HG02884 (cell line): Measurements from ENCODE around the gene SMC6.
A peak's percentile ranks its signal among the peaks of the same experiment; 100 is the strongest.

Source experiments
- ATAC-seq: cut with Tn5 transposase; IDR thresholded peaks from one replicate; pipeline ENCODE4 v1.9.1; 2021; ENCODE audit warnings: mild to moderate bottlenecking, moderate library complexity; ENCODE audit not compliant: unreplicated experiment

The SMC6 gene, protein sequence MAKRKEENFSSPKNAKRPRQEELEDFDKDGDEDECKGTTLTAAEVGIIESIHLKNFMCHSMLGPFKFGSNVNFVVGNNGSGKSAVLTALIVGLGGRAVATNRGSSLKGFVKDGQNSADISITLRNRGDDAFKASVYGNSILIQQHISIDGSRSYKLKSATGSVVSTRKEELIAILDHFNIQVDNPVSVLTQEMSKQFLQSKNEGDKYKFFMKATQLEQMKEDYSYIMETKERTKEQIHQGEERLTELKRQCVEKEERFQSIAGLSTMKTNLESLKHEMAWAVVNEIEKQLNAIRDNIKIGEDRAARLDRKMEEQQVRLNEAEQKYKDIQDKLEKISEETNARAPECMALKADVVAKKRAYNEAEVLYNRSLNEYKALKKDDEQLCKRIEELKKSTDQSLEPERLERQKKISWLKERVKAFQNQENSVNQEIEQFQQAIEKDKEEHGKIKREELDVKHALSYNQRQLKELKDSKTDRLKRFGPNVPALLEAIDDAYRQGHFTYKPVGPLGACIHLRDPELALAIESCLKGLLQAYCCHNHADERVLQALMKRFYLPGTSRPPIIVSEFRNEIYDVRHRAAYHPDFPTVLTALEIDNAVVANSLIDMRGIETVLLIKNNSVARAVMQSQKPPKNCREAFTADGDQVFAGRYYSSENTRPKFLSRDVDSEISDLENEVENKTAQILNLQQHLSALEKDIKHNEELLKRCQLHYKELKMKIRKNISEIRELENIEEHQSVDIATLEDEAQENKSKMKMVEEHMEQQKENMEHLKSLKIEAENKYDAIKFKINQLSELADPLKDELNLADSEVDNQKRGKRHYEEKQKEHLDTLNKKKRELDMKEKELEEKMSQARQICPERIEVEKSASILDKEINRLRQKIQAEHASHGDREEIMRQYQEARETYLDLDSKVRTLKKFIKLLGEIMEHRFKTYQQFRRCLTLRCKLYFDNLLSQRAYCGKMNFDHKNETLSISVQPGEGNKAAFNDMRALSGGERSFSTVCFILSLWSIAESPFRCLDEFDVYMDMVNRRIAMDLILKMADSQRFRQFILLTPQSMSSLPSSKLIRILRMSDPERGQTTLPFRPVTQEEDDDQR

DNA sequence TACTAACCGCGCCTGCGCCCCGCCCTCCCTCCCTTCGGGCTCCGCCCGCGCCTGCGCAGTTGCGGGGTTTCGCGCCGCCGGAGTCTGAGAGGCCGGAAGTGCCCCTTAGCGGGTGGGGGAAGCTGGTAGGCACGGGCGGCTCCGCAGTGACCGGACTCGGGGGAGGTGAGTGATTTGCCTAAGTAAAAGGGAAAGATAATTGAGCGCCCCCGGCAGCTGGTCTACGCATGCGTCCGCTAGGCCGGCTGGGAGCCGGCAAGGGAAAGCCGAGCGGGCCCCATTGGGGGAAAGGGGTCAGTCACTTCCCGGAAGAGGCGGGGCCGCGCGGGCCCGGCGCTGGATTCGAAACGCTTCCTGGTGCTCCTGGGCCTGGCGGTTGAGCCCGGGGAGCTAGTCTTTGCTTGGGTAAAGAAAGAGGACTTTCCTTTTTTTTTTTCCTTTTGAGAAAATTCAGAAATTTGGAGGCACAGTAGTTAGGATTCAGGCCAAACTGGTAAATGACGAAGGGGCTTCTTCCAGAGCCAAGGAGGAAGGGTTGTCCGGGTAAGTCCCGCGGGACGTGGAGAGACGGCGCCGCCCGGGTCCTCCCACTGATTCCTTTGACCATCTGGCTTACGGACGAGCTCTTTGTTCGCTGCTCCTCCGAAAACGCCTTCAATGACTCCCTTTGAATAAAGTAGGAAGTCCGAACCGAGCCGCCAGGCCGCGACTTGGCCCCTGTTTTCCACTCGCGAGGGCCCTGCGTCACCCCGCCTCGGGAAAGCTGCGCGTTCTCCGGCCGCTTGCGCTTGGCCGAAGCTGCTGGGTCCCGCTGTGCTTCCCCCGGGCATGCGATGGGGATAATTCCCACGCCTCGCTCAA is at the start of gene SMC6, which contains the start of gene GEN1:
SMC6 (minus strand) TSS at position 8 of the 861 bp plus-strand sequence. CDS start 7,864 bp downstream, outside the sequence.
GEN1 (plus strand) TSS at position 336 of the 861 bp plus-strand sequence. CDS start 5,806 bp downstream, outside the sequence.
- peak; percentile 53 for ATAC-seq

GRCh38 chr2:17800693-17801458 is 47.3 kb upstream of the SMC6 start:
- no peak for ATAC-seq

- no peak for ATAC-seq
Observed at GRCh38 chr2:17800219-17800618, 46.6 kb upstream of the SMC6 start.

- no peak for ATAC-seq
Observed at GRCh38 chr2:17799301-17800120, 45.9 kb upstream of the SMC6 start.

DNA sequence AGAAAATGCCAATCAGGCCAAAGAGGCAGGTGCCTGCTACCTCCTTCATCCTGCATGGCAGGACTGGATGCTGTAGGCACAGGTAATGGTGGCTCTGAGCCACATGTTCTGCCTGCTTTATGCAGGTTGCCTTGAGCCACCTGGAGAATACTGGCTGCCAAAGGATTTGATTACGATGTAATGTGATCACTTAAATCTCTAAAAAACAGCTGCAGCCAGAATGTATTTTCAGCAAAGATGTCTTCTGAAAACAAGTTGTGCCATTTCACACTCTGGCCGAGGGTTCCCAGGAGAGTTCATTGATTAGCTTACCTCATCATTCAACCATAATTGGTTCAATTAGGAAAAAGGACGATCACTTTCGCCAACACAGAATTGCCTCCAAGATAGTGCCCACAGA is 44.7 kb upstream of the SMC6 start:
- ATAC-seq: no peak

DNA sequence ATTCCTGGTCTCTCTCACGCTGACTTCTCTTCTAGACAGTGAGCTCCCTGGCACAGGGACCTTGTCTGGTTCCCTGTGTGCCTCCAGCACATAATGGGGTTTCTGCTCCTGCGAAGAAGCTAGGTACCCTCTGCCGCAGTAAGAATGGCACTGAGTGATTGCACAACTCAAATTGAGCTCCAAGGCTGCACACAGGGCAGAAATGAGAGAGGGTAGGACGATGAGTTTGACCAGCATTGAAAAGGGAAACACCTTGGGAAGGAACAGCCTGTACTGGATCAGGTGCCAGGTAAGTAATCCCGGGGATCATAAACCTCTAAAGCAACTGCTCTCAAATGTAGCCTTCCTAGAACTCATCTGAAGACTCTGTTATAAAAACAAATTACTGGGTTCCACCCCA is 41.7 kb upstream of the SMC6 start:
- no peak for ATAC-seq

GRCh38 chr2:17793803-17794354 is 40.3 kb upstream of the SMC6 start:
- peak; percentile 26 for ATAC-seq

GRCh38 chr2:17793296-17793695 is 39.7 kb upstream of the SMC6 start:
- peak; percentile 13 for ATAC-seq

DNA sequence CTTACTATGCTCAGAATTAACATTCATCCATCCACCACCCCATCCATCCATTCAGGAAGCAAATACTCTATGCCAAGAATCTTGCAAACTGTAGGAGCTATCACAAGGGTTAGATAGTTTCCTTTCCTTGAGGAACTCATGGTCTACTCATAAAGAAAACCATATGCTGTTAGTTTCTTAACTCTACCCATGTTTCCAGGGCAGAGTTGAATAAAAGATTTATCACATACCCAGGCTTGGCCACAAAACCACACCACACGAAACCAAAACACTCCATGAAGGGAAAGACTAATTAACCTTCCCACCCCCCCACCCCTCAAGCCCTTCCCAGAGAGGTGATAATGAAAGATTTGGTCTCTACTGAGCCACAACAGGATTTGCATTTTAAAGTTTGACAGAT is 38.9 kb upstream of the SMC6 start:
- ATAC-seq: peak; percentile 33

DNA sequence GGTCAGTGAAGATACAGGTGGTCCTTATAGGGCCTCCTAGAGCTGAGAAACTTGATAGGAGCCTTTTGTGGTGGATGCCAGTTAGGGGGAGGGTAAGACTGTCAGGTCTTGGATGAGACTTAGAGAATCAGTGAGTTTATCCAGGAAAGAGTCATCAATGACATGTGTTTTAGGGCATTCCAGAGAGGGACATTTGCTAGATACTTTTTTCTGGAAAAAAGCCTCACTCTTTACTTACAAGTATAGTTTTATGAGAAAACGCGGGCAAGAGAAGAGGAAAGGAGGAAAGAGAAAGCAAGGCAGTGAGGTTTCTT is 38.2 kb upstream of the SMC6 start:
- ATAC-seq: no peak

DNA sequence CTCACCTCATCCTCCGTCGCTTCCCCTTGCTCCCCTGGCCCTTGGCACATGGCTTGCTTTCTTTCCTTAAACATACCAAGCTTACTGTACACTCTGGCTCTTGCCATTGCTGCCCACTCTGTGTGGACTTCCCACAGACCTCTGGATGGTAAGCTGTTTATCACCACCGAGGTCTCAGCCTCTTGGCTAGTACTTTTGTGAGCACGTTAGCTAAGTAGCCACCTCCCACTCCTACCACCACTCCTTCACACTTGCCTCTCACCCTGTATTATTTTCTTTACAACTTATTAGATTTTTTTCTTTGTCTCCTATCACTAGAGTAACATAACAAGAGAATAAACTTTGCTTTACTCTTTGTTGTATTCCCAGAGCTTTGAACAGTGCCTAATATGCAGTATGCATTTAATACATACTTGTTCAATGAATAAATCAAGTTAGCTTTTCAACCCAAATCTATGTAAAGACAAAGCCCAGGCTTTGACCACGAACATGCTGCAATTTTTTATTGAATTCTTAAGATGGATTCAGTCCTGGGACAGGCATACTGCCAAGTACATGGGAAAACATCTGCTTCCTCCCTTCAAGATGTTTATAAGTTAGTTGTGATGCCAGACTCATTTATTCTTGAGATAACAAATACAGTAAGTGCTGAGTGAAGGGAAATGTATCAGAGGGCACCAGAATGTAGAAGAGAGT is 37.7 kb upstream of the SMC6 start:
- ATAC-seq: no peak

DNA sequence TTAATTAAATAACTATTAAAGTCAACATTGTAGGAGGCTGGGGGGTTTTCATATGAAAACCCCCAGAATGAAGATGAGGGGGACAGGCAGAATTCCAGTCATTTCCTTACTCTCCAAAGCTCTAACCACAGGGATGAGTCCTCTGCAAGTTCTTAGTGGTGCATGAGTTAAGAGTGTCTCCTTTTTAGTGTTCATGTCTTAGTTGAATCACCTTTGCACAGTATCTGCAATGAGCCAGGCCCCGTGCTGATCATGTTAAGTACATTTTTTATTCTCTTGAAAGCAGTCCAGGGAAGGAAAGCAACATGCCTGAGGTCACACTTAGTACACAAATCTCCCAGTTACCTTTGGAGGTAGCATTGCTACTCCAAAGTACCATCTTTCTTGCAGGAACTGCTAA is 36.9 kb upstream of the SMC6 start:
- ATAC-seq: no peak

DNA sequence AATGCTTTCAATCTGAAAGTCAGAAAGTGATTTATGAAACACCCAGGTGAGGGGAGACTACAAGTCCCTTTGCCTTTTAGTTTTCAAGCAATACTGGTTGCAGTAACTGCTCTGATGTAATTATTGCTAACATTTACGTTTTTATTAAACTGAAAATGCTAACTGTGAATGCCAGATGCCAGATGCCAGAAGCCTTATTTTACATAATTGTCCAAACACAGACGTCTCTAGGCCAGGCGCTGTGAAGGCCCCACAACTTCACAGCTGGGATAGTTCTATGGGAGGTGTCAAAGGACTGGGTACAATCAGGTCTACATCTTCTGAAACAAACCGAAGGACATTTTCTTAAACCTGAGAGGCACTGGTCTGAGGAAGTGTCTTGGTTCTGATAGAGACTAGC is 35.2 kb upstream of the SMC6 start:
- no peak for ATAC-seq

GRCh38 chr2:17786727-17787126 is 33.1 kb upstream of the SMC6 start:
- no peak for ATAC-seq

DNA sequence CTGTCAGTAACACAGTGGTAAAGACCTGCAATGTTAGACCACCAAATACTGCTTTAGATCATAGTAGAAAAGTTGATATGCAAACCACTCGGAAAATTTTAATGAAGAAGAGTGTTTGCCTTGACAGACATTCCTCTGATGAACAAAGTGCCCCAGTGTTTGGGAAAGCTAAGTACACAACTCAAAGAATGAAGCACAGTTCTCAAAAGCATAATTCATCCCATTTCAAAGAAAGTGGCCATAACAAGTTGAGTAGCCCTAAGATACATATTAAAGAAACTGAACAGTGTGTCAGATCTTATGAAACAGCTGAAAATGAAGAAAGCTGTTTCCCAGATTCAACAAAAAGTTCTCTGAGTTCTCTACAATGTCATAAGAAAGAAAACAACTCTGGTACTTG is 27.9 kb upstream of the SMC6 start:
- ATAC-seq: no peak

DNA sequence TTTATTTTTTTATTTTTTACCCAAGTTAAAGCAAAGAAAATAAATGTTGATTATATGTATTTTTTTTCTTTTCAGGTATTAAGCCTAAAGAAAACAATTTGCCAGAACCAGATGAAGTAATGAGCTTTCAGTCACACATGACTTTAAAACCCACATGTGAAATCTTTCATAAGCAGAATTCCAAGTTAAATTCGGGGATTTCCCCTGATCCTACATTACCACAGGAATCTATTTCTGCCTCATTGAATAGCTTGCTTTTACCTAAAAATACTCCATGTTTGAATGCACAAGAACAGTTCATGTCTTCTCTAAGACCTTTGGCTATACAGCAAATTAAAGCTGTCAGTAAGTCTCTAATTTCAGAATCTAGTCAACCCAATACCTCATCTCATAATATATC is 26.9 kb upstream of the SMC6 start:
- no peak for ATAC-seq

DNA sequence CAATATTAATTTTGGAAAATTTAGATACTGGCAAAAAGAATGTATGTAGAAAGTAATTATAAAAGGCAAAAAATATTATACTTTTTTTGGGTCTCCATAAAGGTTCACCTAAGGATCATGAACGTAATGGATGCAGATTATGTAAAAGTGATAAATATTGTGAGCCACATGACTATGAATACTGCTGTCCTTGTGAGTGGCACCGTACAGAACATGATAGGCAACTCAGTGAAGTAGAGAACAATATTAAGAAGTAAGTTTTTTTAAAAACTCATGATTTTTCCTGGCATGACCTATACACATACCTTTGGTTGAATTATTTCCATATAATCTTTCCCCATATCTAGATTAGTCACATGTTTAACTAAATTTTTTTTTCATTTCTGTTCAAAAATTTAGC is 18.9 kb upstream of the SMC6 start:
- no peak for ATAC-seq

DNA sequence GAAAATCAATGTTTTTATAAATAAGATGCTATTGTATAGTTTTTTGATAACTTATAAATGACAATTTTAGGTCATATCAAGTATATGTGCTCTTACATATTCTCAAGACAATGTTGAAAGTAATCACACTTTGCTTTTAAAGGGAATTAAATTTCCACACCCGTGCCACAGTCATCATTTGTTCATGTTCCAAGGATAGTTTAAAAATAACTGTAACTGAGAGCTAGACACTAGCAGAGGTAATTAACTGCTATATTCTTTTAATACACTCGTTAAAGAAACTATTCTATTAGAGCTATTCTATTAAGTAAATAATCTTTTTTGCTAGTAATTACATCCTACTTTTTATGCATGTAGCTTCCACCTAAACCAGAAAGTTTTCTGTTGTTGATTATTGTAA is 18.3 kb upstream of the SMC6 start:
- no peak for ATAC-seq
